Epithelial cell of esophagus (primary cell): ENCODE results near the gene PDE9A.
"Not testable (repeated sequence)": the region's sequence is repeated elsewhere in the genome, so short reads cannot be mapped to it uniquely, and the experiment has no call there.

Source experiments
- DNase-seq: peaks from one replicate; pipeline ENCODE4 v3.0.0; 2010; ENCODE audit warnings: low read depth
- H3K4me3 ChIP-seq: 2 replicates; pipeline ENCODE4 v1.5.1; 2011; ENCODE audit warnings: mild to moderate bottlenecking, low read length, control low read depth
- CTCF ChIP-seq: IDR thresholded peaks from 2 replicates; pipeline ENCODE4 v1.5.1; 2011; ENCODE audit warnings: low read depth, mild to moderate bottlenecking, low read length, control low read depth, inconsistent platforms; ENCODE audit not compliant: insufficient read depth; ENCODE audit errors: missing control alignments

The PDE9A gene

DNA sequence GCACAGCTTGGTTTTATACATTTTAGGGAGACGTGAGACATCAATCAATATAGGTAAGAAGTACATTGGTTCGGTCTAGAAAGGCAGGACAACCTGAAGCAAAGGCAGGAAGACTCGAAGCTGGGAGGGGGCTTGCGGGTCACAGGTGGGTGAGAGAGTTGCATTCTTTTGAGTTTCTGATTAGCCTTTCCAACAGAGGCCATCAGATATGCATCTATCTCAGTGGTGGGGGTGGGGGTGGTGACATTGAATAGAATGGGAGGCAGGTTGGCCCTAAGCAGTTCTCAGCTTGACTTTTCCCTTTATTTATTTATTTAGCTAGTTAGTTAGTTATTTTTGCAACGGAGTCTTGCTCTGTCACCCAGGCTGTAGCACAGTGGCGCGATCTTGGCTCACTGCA lies 140.4 kb downstream of the PDE9A start:
- DNase-seq: no peak
- no peak overlapping the region for H3K4me3 ChIP-seq
- no peak for TF ChIP-seq CTCF

DNA sequence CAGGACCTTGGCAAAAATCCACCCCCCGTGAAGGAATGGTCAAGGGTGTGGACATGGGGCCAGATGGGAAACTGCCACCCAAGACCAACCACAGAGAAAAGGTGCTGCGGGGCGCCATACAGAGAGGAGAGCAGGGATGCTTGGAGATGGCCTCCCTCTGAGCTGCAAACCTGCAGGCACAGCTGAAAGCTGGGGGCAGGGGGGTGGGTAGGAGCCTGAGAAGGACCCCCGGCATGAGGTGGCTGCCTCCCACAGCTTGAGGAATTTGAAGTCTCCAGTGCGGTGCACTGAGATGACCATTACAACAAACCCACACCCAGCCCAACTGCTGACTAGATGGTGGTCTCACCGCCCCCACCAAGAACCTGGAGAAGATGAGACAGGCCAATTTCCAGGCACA lies 141.1 kb downstream of the PDE9A start:
- no peak for TF ChIP-seq CTCF
- no peak overlapping the region for H3K4me3 ChIP-seq
- DNase-seq: no peak

DNA sequence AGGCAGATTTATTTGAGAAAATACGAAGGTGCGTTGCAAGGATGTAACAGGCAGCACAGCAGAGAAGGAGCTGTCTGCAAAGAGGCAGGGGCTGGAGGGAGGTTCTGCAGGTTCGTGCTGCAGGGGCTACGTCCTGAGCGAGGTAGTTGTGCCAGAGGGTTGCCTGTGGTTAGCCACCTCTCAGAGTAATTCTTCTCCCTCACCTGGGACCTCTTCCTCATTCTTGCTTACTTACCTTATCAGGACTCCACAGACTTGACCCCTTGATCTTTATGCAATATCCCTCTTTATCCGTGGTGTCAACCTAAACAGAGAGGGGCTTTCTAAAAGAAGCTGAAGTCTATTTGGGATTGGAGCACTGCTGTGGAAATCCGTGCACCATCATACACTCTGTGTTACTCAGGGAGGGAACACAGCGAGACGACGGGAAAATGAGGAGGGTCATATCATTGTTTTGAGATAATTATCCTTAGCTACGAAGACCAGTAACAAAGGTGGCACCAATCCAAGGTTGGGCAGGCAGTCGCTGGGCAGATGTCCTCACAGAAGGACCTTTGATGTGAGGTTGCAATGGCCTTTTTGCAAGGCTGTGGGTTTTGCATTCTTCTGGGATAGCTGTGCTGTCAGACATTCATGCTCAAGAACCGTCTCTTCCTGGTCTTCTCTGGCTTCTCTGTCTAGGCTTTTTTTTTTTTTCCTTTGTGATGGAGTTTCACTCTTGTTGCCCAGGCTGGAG lies 143.1 kb downstream of the PDE9A start:
- no peak overlapping the region for H3K4me3 ChIP-seq
- no peak for TF ChIP-seq CTCF
- no peak for DNase-seq

- no peak overlapping the region for H3K4me3 ChIP-seq
- DNase-seq: no peak
- no peak for TF ChIP-seq CTCF
Observed at GRCh38 chr21:42797522-42797921, 144.1 kb downstream of the PDE9A start.

GRCh38 chr21:42798106-42798505 lies 144.7 kb downstream of the PDE9A start:
- H3K4me3 ChIP-seq: no peak overlapping the region
- no peak for TF ChIP-seq CTCF
- DNase-seq: no peak

- TF ChIP-seq CTCF: no peak
- peak; percentile 92 for DNase-seq
- no peak overlapping the region for H3K4me3 ChIP-seq
Observed at GRCh38 chr21:42799516-42799915, 146.1 kb downstream of the PDE9A start.

DNA sequence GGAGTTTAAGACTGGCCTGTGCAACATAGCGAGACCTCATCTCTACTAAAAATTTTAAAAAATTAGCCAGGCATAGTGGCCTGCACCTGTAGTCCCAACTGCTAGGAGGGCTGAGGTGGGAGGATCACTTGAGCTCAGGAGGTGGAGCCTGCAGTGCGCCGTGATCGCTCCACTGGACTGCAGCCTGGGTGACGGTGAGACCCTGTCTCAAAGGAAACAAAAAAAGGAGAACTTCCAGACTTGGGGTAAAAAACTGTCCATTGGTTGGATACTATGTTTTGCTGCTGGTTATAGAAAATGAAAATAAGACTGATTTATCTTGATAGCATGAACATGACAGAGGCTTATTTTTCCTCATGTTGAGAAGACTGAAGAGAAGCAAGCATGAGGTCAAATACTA lies 146.5 kb downstream of the PDE9A start:
- TF ChIP-seq CTCF: no peak
- DNase-seq: no peak
- H3K4me3 ChIP-seq: no peak overlapping the region

- not testable (repeated sequence) for H3K4me3 ChIP-seq, DNase-seq
Observed at GRCh38 chr21:42801616-42802015, 148.2 kb downstream of the PDE9A start.
